HG02970 (cell line): Measurements from ENCODE around the gene FAM118A.
"Not testable (repeated sequence)": the region's sequence is repeated elsewhere in the genome, so short reads cannot be mapped to it uniquely, and the experiment has no call there.

ENCODE experiments used
- ATAC-seq: cut with Tn5 transposase; IDR thresholded peaks from one replicate; pipeline ENCODE4 v1.9.1; 2021; ENCODE audit warnings: mild to moderate bottlenecking, moderate library complexity, moderate number of reproducible peaks; ENCODE audit not compliant: unreplicated experiment, low FRiP score

FAM118A gene

DNA sequence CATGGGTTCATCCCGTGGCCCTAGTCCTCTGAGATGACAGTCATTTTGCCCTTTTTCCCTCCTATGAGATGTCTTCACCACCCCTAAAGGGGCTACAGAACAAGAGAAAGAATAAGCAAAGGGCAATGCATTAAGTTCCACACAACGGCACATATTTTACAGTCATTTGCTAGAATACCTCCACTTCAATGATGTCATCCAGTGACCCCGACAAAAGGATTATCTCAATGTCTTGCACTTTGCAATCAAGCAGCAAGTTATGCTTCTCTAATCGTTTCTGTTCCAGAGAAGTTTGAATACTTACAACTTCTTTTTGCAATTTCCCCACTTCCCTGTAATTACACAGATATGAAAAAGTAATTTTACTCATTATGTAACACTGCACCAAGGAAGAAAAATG lies 49.9 kb downstream of the FAM118A start:
- ATAC-seq, result no peak

DNA sequence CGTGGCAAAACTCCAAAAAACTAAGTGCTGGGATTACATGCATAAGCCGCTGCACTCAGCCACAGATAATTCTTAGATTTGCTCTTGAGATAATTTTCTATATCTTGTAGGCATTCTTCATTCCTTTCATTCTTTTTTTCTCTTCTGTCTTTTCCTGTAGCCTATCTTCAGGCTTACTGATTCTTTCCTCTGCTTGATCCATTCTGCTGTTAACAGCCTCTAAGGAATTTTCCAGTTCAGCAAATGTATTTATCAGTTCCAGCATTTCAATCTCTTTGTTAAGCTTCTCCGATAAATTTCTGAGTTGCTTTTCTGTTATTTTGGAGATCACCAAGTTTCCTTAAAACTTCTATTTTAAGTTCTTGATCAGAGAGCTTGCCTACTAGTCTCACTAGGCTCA lies 57.0 kb downstream of the FAM118A start:
- no peak for ATAC-seq

DNA sequence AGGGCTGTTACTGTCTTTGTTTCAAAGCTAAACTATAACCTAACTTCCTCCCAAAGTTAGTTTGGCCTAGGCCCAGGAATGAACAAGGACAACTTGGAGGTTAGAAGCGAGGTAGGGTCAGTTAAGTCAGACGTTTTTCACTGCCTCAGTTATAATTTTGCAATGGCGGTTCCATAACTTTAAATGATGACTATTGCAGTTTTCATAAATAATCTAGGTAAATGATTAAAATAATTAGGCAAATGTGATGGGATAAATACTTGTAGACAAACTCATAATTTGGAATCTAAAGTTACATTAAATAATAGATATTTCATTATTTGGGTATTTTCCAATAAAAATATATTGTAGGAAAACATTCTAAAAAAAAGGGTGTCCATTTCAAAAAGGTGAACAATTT lies 63.9 kb downstream of the FAM118A start:
- not testable (repeated sequence) for ATAC-seq

DNA sequence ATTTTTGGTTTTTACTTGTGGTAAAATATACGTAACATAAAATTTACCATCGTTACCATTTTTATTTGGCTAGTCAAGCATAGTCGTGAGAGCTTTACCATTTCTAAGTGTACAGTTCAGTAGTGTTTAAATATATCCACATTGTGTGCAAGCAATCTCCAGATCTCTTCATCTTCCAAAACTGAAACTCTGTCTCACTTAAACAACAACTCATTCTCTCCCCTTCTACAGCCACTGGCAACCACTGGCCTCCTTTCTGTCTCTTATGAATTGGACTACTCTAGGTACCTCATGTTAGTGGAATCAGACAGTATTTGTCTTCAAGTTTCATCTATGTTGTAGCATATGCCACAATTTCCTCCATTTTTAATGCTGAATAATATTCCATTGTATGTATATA lies 66.3 kb downstream of the FAM118A start:
- no peak for ATAC-seq

DNA sequence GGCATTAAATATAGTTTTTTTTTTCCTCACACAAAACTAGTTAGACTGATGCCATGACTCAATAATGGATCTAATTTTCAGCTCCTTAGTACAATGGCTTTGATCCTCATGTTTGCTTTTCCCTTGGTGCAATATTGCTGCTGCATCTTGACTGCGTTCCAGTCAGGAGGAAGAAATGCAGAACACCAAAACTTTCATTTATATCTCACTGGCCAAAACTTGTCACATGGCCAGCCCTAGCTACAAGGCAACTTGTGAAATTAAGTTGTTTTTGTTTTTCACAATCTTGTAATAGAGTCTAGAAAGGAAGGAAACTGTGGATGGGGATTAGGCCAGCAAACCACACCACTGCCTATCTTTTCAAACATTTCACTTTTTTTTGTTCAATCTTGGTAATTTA lies 67.0 kb downstream of the FAM118A start:
- no peak for ATAC-seq

DNA sequence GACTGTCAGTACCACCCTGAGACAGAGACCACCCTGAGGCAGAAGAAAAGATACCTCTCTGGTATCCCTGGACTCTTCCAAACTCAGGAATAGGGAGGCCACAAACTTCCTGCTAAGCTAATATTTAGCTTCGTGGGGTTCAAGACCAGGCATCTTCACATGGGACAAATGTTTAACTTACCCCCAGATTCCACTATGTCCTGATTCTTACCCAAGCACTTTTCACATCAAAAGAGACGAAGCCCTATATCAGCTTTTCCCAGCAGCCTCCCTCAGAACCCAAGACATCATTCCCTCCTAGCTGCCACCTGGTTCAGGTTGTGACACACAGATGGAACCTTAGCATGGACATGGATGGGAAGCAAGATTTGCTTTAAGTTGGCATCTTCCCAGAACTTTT lies 71.6 kb downstream of the FAM118A start:
- ATAC-seq, result no peak

DNA sequence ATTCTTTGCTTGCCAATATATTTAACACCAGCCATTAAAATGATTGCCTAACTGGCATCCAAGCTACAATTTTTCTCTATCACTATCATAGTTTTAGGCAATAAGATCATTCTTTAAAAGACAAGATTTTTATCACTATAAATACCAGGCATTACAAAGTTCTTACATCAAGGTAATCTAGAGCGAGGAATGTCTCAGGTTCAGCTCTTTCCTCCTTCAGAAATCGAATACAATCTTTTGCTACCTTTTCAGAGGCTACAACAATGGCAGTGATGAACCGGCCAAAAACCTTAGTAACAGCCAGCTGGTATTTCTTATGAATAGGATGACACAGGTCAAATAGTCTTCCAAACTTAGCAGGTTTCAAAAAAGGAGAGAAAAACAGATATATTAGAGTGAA lies 79.8 kb downstream of the FAM118A start:
- no peak for ATAC-seq
